Measurements from ENCODE around the gene RTN4RL1.
"Not testable (repeated sequence)": the region's sequence is repeated elsewhere in the genome, so short reads cannot be mapped to it uniquely, and the experiment has no call there.

The RTN4RL1 gene

DNA sequence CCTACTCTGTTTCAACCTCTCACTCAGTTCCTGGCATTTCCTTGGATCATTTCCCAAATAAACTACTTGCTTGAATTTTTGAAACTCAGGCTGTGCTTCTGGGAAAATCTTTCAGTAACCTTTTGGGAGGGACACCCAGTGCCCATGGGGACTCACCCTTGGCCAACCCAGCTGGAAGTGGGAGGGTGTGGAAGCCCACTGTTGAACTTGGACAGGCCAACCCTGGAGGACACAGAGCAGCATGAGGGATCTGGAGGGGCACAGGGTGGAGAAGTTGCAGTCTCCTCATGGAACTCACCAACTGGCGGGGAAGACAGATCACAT, 11.2 kb downstream of the RTN4RL1 start:
- no peak overlapping the region for H2AFZ ChIP-seq
- no peak overlapping the region for H3K27ac ChIP-seq
- no peak overlapping the region for H3K4me3 ChIP-seq (ENCODE audit: low read depth, low read length)
- no peaks in the 10 kb centered on the region for H3K27me3 ChIP-seq (ENCODE audit: control insufficient read depth, insufficient read depth, low read length)
- H3K9me3 ChIP-seq (ENCODE audit: control insufficient read depth, low read length), result no peaks in the 10 kb centered on the region
- H3K4me2 ChIP-seq (ENCODE audit: low read length), result no peak overlapping the region
- TF ChIP-seq, protein P1, sequence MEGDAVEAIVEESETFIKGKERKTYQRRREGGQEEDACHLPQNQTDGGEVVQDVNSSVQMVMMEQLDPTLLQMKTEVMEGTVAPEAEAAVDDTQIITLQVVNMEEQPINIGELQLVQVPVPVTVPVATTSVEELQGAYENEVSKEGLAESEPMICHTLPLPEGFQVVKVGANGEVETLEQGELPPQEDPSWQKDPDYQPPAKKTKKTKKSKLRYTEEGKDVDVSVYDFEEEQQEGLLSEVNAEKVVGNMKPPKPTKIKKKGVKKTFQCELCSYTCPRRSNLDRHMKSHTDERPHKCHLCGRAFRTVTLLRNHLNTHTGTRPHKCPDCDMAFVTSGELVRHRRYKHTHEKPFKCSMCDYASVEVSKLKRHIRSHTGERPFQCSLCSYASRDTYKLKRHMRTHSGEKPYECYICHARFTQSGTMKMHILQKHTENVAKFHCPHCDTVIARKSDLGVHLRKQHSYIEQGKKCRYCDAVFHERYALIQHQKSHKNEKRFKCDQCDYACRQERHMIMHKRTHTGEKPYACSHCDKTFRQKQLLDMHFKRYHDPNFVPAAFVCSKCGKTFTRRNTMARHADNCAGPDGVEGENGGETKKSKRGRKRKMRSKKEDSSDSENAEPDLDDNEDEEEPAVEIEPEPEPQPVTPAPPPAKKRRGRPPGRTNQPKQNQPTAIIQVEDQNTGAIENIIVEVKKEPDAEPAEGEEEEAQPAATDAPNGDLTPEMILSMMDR (IDR thresholded peaks at IDR 0.05), result no peak
- H3K79me2 ChIP-seq, result no peaks in the 10 kb centered on the region
- peaks cover 11% of the 10 kb centered on the region for H3K4me1 ChIP-seq
- no peaks in the 10 kb centered on the region for H3K36me3 ChIP-seq (ENCODE audit: control insufficient read depth, insufficient read depth, low read length)
- H3K9ac ChIP-seq, result no peak overlapping the region

DNA sequence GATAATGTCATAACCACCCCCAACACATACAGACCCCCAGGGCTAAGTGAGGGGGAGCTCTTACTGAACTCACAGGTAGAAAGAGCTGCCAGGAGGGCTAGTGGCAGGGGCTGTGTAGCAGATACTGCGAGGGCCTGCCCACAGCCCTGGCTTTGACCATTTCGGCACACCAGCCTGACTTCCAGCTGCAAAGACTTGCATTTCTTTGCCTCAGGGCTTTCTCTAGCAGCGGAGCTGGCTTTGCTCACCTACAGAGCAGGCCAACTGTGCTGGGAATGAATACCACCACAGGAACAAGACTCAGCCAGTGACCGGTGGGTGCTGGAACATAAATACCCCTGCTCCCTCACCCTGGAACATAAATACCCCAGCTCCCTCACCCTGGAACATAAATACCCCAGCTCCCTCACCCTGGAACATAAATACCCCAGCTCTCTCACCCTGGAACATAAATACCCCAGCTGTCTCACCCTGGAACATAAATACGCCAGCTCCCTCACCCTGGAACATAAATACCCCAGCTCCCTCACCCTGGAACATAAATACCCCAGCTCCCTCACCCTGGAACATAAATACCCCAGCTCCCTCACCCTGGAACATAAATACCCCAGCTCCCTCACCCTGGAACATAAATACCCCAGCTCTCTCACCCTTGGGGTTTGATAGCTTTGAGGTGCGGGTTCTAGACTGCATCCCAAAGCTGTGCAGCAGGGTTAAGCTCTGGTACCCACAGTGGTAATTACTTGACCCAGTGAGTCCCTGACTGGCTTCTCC, 11.7 kb downstream of the RTN4RL1 start:
- not testable (repeated sequence) for H3K36me3 ChIP-seq (ENCODE audit: control insufficient read depth, insufficient read depth, low read length)

DNA sequence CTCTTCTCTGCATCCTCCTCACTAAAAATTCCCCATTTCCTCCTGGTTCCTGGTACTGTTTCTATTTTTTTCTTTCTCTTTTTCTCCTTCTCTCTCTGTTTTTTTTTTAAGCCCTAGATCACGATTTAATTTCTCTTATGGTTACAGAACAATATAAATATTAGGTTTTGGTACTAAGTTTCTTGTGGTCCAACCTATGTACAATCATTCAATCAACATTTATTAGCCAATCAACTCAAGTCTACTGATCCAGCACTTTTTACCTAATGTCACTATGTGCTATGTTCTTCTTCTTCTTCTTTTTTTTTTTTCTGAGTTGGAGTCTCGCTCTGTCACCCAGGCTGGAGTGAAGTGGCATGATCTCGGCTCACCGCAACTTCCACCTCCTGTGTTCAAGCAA, 12.6 kb downstream of the RTN4RL1 start:
- Histone ChIP-seq H3K27me3 (ENCODE audit: control insufficient read depth, insufficient read depth, low read length) (no peaks in the 10 kb centered on the region), H3K4me3 (ENCODE audit: low read depth, low read length) (no peak overlapping the region), H3K9ac (no peak overlapping the region), H3K27ac (no peak overlapping the region), H3K4me2 (ENCODE audit: low read length) (no peak overlapping the region), H3K36me3 (ENCODE audit: control insufficient read depth, insufficient read depth, low read length) (no peaks in the 10 kb centered on the region), H3K9me3 (ENCODE audit: control insufficient read depth, low read length) (no peaks in the 10 kb centered on the region), H3K4me1 (peaks cover 7% of the 10 kb centered on the region), H3K79me2 (no peaks in the 10 kb centered on the region), H2AFZ (no peak overlapping the region)
- TF ChIP-seq, protein P1 (IDR thresholded peaks at IDR 0.05), result no peak

More for the DNA sequence above, 11.7 kb downstream of the RTN4RL1 start:
- not testable (repeated sequence) for H3K27ac ChIP-seq; H3K27me3 ChIP-seq (ENCODE audit: control insufficient read depth, insufficient read depth, low read length); H3K4me3 ChIP-seq (ENCODE audit: low read depth, low read length); H2AFZ ChIP-seq; H3K79me2 ChIP-seq; H3K9ac ChIP-seq; H3K4me2 ChIP-seq (ENCODE audit: low read length); H3K9me3 ChIP-seq (ENCODE audit: control insufficient read depth, low read length)
- H3K4me1 ChIP-seq, result peaks cover 11% of the 10 kb centered on the region

DNA sequence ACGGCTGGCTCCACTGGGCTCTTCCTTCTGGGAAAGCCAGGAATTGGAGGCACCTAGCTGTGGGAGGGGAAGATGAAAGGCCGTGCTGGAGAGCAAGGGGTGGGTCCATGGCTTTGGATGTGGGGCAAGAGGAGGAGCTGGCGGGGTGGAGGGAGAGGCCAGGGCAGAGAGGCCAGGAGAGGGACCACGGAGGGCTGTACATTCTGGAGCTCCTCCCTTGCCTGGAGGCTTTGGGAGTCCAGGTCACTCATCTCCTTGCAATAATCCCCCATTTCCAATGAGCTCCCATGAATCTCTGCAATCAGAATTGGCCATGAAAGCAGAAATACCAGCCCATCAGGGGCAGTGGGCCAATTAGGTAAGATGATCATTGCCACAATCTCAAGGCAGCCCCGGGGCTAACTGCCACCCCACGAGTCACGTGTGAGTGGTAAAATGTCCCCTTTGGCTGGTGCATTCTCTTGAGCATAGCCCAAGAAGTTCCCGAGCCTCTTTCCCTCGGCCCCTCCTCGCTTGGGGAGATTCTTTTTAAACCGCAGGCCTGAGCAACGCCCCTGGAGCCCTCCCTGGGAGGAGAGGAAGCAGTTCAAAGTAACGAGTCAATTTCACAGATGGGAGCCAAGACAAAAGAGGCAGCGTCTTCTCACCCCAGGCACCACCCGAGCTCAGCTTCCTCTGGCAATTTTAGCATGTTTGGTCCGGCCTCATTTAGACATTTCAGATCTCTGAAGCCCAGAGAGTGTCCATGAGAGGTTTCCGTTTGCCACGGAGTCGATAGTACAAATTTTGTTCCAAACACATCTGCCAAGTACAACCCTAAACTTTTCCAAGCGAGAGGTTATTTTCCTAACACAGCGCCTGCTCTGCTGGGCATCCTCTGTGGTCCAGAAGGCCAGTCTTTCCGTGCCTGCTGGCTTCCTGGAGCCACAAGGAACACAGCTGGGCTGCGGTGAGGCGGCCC, 13.4 kb downstream of the RTN4RL1 start:
- H3K4me3 ChIP-seq (ENCODE audit: low read depth, low read length), result no peak overlapping the region
- H3K4me1 ChIP-seq, result peaks cover 3% of the 10 kb centered on the region

DNA sequence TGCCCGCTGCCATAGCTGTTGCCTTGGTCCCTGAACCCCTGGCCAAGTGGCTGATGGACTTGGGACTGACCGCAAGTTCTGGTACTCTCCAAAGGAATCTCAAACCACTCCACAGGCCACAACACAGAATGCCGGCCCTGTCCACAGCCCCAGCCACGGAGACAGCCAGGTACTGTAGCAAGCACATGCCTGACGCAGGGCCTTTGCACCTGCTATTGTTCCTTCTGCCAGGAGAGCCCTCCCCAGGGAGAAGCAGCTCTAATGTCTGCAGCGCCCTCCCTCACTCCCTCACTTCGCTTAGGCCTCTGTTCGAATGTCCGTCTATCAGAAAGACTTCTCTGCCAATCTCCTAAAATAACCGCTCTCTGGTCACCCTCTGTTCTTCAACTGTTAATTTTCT, 15.4 kb downstream of the RTN4RL1 start:
- Histone ChIP-seq H3K27me3 (ENCODE audit: control insufficient read depth, insufficient read depth, low read length) (no peaks in the 10 kb centered on the region), H3K9ac (no peak overlapping the region), H2AFZ (no peak overlapping the region), H3K79me2 (no peaks in the 10 kb centered on the region), H3K9me3 (ENCODE audit: control insufficient read depth, low read length) (no peaks in the 10 kb centered on the region), H3K27ac (no peak overlapping the region), H3K36me3 (ENCODE audit: control insufficient read depth, insufficient read depth, low read length) (no peaks in the 10 kb centered on the region), H3K4me3 (ENCODE audit: low read depth, low read length) (no peak overlapping the region), H3K4me1 (peaks cover 3% of the 10 kb centered on the region), H3K4me2 (ENCODE audit: low read length) (no peak overlapping the region)
- TF ChIP-seq, protein P1 (IDR thresholded peaks at IDR 0.05), result no peak

More for the DNA sequence above, 13.4 kb downstream of the RTN4RL1 start:
- peak overlapping the region; percentile 5 for H2AFZ ChIP-seq
- H3K9me3 ChIP-seq (ENCODE audit: control insufficient read depth, low read length), result no peaks in the 10 kb centered on the region
- H3K9ac ChIP-seq, result no peak overlapping the region
- H3K27ac ChIP-seq, result peak overlapping the region; percentile 16
- no peaks in the 10 kb centered on the region for H3K27me3 ChIP-seq (ENCODE audit: control insufficient read depth, insufficient read depth, low read length)
- no peaks in the 10 kb centered on the region for H3K79me2 ChIP-seq
- TF ChIP-seq, protein P1 (IDR thresholded peaks at IDR 0.05), result no peak
- H3K4me2 ChIP-seq (ENCODE audit: low read length), result no peak overlapping the region
- H3K36me3 ChIP-seq (ENCODE audit: control insufficient read depth, insufficient read depth, low read length), result no peaks in the 10 kb centered on the region
